Activated CD4-positive, CD25-positive, alpha-beta regulatory T cell treated with anti-CD3 and anti-CD28 coated beads, Interleukin-2, amount 50 U/mL, for 24 hours (primary cell): ENCODE measurements around the gene KIDINS220.

Experiments
- ATAC-seq, 2 donors: fragments of 150-1000 bp; cut with Tn5 transposase; one replicate each; pipeline ENCODE4 v1.10.0; 2021; ENCODE audit warnings: mild to moderate bottlenecking in 1 of 2, moderate library complexity in 1 of 2

The KIDINS220 gene

DNA sequence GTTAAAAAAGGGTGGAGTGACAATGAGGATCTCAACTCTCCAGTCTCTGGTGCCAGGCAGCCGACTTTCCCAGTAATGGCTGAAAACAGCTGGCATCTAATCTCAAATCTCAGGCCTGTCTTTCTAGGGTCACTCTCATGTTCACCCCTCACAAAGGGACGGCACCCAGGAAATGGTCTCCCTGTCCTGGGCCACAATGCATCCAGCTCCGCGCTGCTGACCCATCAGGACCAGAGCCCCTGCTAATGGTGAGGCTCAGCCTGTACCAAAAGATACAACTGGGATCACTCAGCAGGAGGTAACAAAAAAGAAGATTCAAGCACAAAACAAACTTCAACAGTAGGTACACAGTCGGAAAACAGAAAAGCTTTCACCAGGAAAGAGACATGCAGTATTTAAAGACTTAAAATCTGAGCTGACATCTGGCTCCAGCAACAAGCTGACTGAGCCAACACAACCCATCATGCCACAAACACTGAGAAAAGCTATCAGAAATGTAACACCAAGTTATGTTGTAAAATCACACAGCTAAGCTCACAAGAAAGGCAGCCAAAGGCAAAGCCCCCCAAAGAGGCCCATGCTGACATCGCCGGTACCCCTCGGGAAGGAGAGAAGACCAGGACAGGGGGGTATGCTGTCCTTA, 13.6 kb upstream of the KIDINS220 start:
- no peak for ATAC-seq

DNA sequence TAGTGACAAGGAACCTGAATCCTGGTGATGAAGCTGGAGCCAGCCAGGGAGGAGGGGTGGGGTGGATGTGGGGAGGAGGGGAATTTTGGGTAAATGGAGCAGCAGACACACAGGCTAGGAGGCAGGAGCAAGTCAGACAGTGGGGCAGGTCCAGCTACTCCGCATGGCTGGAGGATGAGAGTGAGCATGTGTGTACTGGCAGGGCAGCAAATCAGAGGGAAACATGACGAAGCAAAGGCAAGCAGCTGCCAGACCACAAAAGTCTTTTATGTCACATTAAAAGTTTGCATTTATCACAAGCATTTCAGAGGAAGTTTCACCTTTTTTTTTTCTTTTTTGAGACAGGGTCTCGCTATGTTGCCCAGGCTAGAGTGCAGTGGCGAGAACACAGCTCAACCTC, 11.9 kb upstream of the KIDINS220 start:
- no peak for ATAC-seq

DNA sequence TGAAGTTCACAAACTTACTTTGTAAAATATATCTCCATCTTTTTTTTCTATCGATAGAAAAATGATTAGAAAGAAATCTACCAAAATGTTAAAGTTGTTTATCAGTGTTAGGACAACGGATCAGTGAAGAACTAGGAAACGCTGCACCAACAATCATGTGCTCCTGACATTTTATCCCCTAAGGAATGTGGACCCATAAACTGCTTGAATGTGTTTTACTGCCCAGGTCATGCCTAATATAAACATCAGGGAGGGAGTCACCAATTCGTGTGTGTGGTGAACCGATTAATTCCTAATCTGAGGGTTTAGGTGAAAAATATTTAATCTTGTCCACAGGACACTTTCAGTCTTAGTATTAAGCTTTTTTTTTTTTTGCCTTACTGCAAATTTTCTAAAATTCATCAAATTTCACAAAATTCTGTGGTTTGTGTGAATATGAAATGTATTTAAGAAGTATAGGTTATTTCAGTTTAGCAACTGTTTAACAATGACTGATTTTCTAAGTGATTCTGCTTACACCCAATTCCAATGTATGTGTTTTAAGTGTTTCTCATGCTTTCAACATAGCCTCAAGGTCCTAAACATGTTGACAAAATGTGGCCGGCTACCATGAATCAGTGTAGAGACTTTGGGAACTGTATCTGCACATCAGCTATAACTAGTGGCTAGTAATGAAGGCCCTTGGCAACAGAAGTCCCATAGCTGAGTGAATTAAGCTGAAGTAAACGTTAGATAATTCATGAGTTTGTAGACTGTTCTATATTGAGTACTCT, 11.1 kb upstream of the KIDINS220 start:
- no peak for ATAC-seq

DNA sequence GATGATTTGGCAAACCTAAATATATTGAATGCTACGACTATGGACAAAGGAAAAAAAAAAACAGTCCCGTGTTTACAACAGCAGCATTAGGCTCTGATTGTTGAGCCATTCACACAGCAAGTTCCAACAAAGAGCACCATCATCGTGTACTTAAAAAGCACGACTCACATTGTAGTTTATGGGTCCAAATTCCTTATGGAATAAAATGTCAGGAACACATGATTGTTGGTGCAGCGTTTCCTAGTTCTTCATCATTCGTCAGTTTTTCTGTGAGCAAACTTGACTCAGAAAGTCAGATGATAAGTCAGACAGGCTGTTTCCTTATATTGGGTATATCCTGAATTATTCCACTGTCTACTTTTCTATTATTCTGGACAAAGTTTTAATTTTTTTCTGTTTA, 10.0 kb upstream of the KIDINS220 start:
- ATAC-seq: no peak

DNA sequence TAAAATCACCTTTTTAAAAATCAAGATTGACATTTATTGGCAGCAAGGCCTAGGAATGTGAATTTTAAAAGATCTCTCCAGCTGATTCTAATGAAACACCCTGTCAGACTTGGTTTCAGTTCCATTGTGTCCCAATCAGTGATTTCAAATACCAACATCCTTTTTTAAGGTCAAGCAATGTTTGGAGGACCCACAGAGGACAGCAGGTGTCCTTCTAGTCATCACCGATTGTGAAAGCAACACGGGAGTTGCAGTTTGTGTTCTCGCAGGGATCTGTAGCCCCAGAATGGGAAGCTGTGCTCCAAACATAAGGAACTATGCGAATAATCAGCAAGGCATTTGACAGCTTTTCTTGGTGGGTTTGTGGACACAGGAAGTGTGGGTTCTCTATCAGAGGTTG, 4.5 kb upstream of the KIDINS220 start:
- ATAC-seq: no peak

DNA sequence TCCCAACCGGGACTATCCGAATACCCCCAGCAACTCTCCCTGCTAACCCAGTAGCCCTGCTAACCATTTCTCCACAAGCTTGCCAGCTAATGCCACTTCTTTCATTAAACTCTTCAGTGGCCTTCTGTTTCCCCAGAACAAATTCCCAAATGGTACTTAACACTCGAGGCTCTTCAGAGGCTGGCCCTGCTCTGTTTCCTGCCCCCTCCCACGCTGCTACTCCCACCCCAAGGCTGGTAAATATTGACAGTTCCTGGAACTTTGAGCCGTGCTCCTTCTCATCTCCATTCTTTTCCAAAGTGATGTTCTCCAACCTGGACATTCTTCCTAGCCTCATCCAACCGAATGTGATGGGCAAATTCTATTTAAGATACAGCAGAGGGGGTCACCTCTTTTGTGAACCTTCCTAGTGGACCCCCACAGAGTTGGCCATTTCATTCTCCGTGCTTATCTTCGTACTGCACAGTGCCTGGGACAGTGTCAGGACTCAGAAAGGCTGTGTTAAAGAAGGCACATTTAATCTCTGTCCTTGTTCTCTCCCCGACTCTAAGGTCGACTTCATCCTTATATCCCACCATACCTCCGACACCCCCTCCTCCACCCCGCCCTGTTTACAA, 3.2 kb upstream of the KIDINS220 start:
- ATAC-seq: no peak

DNA sequence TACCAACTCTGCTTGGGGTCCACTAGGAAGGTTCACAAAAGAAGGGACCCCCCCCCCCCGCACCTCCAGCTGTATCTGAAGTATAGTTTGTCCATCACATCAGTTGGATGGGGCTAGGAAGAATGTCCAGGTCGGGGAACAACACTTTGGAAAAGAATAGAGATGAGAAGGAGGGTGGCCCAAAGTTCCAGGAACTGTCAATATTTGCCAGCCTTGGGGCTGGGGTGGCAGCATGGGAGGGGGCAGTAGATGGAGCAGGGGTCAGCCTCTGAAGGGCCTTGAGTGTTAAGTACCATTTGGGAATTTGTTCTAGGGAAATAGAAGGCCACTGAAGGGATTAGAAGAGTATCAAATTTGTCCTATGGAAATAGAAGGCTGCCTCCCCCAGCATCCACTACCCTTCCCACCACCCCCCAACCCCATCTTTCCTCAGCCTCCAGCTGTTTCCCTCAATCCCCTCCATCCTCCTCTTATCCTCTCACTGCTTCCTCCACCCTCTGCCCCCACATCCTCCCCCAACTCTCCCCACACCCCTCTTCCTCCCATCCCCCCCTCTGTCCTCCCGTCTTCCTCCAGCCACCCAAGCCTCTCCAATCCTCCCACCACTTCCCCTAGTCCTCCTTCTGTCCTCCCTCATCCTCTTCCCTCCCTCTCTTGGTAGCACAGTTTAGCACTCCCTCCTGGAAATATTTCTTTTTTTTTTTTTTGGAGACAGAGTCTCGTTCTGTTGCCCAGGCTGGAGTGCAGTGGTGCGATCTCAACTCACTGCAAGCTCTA, 2.0 kb upstream of the KIDINS220 start:
- no peak for ATAC-seq

DNA sequence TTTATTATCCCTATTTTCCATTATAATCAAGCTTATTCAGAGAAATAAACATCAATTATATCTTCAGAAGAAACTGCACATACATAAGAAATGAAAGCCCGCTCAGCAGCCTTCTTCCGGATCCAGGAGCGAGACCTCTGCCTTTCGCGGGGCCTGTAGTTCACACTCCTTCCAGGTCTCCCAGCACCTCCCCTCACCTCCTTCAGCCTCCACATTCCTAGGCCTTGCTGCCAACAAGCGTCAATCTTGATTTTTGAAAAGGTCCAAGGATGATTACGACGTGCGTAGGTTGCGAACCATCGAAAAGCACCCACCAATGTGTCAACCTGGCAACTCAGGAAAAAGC, 355 bp upstream of the KIDINS220 start:
- no peak for ATAC-seq

DNA sequence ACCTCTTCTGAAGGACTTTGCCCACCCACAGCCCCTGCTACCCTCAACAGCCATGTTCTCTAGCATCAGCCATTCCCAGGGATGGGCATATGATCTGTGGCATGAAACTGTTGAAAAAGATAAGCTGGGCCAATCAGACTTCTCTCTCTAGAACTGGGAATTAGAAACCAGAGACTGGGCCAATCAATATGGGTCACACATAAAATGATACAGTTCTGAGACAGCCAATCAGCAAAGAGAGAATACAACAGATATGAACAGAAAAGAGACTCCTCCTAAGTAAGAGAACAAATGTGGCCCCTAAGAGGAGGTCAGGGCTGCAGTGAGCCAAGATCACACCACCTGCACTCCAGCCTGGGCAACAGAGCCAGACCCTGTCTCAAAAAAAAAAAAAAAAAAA, 2.1 kb downstream of the KIDINS220 start:
- ATAC-seq: no peak

DNA sequence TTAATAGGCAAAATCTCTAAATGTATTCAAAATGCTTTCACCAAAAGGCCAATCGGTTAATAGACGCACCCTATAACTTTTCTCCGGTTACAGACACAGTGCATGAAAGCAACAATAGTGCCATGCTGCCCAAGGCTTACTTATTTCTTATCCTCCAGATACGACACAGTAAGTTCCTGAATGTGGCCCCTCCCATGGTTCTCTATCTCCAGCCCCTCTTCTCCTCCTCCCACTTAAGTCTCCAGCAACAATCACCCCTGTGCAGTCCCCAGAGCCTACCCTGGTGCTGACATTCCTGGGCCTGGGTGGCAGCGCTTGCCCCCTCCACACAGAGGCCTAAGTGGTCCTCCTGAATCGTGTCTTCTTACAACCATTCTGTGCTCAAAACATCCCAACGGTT, 3.6 kb downstream of the KIDINS220 start:
- no peak for ATAC-seq

DNA sequence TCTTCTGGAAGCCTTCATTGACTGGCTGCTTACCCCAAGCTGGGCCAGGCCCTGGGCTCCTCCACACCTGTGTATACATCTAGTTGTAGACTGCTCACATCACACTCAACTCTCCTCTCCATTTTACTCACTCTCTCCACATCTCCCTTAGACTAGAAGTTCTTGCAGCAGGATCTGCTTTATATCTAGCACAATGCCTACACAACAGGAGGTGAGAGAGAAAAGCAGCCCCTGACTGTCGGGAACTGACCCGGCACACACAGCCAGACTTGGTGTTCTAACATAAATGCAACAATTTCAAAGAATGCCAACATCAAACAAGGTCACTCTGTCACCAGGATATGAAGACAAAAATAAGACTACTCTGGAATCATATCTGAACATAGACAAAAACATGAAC, 5.9 kb downstream of the KIDINS220 start:
- no peak for ATAC-seq

DNA sequence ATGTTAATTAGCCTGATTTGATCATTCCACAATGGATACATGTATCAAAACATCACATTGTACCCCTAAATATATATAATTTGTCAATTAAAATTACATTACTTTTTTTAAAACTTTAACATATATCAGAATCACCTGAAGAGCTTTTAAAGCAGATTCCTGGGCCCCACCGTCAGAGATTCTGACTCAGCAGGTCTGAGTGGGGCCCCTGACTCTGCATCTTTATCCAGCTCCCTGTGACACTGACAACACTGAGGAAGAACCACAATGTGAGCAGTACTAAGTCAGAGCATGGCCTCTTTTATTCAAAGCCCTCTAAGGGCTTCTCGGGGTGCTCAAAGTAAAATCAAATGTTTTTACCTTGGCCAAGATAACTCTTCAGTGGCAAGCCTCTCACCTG, 9.7 kb downstream of the KIDINS220 start:
- ATAC-seq: no peak

DNA sequence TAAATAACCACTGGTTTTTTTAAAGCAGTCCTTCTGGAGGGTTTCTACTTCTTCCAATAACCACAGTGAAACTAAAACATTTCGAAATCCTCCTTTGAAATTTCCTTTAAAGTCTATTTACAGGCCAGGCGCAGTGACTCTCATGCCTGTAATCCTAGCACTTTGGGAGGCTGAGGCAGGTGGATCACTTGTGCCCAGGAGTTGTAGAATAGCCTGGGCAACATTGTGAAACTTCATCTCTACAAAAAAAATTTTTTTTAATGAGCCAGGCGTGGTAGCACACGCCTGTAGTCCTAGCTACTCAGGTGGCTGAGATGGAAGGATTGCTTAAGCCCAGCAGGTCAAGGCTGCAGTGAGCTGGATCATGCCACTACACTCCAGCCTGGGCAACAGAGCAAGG, 15.2 kb downstream of the KIDINS220 start:
- no peak for ATAC-seq

DNA sequence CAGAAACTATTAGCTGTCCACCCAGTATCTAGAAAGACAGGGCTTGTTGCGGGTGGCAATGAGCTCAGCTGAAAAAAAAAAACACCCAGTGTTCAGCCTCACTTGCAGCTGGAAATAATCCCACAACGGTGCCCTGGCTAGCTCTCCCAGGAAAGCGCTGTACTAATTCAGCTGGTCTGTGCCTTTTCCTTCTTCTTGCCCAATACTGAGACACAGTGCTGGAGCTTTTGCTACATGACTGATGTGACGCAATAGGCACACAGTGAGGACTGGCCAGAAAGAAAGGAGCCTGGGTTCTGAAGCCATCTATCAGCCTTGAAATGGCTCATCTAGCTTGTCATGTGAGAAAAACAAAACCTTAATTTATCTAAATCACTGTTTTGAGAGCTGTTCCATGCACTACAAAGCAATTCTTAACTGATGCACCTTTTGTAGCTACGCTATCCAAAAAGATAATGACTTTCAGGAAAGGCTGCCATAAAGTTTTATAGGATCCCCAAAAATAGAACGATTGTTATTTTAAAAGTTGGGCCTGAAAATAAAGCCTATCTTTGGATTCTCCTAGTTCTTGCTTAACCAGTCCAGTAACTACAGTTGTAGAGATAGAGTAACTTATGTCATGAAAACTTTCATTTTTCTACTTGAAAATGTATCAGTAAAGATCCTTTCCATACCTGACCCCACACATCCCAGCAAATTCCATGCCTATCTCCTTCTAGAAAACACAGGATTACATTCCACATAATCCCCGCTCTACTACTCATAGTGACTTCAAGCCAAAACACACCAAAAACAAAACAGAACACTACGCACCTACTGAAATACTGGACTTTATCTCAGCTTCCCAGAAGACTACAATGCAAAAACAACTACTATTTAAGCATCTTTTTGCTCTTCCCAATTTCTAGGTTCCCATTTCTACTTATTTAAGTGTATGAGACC, 15.9 kb downstream of the KIDINS220 start:
- ATAC-seq: no peak

DNA sequence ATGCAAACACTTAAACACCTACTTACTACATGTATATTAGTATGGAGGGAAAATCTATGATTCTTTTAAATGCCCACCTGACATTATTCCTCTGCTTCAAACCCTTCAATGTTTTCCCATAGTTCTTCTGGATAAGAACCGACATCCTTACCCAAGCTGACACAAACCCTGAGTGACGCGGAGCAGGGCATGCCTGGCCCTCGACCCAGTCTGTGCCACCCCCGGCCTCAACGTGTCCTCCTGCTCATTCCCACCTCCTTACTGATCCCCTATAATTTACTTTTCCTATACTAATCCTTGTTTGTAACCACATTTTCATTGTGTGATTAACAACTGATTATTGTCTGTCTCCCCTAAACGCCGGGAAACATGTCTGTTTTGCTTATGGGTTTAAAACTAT, 17.5 kb downstream of the KIDINS220 start:
- ATAC-seq: no peak

DNA sequence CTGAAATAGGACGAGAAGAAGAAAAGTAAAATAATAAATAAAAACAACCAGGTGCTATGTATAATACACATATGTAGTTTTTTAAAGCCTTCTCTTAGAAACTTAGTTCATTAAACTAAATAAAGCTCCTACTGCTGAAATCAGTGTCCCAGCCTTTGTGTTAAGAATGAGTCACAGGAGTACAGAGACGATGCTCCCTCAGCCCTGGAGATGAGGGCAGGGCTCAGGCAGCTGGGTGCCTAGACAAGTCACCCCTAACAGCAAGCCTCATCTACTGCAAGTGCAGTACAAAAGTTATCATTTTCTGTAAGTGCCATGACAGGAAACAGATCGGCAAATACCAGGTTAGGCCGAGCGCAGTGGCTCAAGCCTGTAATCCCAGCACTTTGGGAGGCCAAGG, 18.2 kb downstream of the KIDINS220 start:
- ATAC-seq: no peak

DNA sequence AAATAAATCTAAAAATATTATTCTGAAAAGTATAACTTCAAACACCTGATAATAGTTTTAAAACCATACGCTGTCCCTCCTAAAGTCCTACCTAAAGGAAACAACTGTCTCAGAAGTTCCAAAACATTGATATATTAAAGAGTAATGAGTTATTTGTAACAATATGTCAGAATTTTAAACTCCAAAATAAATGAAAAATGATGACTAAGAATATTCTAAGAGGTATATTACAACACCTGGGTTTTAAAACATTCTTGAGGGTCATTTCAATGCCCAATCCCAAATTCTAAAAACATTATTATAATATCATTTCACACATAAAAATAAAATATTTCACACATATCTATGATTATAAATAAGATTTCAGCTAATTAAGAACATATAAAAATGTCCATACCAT, 20.2 kb downstream of the KIDINS220 start:
- no peak for ATAC-seq

DNA sequence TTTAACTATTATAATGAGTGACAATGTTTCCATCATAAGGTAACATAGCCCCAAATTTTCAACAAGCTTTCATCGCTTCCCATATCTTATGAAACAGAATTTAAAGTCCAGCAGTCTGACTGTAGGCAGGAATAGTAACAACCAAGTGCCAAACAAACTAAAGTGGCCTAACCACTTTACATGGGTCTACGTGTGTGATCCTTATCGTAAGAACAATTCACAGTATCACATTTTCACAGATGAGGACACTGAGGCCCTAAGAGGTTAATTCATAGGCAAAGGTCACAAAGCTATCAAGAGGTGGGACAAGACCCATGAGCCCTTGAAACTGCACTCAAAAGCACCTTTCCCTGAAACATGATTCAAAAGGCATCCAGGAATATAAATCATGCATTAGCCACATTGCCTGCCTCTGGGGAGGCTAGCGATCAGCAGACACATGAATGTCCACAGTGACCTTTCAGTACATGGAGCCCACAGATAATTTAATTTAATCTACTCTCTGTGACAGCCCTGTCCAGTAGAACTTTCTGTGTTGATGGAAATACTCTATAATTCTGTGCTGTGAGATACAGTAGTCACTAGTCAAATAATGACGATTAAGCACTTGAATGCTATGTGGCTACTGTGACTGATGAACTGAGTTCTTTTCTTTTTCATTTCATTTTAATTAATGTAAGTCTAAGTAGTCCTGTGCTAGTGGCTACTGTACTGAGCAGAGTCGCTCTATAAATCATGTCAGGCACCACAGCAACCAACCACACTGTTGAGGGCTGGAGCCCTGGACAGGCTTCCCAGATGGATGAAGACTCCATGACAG, 30.3 kb downstream of the KIDINS220 start:
- ATAC-seq: no peak

DNA sequence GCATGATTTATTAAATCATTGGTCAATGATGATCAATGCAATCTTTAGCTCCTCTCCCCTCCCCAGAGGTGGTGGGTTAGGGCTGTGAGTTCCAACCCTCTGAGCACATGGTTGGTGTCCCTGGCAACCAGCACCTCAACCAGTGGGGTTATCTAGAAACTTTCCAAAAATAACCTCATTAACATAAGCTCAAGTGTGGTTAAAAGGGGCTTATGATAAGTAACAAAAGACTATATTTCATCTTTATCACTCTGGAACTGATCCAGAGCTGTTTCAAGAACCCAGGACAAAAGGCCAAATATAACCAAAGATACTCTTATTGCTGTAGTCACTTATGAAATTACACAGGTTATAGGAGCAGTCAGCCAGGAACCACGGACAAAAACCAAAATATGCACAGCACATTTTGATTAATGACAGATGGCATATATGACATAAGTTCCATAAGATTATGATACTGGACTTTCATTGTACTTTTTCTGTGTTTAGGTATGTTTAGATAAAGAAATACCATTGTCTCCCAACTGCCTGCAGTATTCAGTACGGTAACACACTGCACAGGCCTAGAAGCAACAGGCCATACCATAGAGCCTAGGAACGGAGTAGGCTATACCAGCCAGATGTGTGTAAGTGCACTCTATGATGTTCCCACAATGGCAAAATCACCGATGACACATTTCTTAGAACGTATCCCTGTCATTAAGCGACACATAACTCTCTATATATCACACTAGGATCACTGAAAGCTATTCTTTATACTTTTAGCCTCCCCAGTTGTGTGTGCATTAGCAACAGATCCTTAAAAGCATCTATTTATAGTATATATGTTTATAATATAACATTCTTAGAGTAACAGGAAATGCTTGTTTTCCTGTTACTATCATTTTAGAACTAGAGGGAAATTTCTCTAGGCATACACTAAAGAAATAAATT, 31.9 kb downstream of the KIDINS220 start:
- no peak for ATAC-seq

DNA sequence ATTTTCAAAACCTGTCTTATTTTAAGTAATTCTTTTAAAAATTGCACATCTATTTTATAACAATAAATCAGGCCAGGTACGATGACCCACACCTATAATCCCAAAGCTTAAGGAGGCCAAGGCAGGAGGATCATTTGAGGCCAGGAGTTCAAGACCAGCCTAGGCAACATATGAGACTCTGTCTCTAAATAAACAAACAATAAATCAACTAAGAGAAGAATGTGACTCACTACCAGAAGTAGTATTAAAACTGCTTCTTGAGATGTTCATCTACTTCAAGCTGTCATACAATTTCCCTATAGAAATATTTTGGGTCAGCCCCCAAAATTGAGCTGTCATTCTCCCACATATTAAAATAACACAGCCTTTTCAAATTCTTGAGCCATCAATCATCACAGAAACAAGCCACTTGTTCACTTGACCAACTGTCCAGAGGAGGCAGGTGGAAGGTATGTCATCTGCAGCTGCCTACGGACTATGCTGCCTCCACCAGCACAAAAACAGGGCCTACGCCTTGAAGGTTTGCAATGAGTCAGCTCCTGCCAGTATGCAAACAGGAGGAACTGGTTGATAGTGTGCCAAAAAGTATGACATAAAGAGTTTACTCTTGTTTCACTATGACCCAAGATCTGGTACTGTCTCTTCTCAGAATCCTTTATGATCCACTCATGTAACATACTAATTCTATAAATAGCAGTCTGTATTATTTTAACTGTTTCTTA, 33.6 kb downstream of the KIDINS220 start:
- peak; percentile 93 to 96 for ATAC-seq
